Thyroid gland (tissue), 4 donors: ENCODE results near the gene KCNK4.

Experiments
- POLR2A ChIP-seq, 2 donors: fragments of 450-650 bp; IDR thresholded peaks; one replicate each; pipeline ENCODE4 v1.6.1; 2017; ENCODE audit warnings: antibody characterized with exemption in 2 of 2, mild to moderate bottlenecking in 2 of 2, moderate library complexity in 1 of 2
- TF ChIP-seq, protein P1 (sequence below), 6 experiments: fragments of 200-600 bp in 3 of 6; fragments of 450-650 bp in 3 of 6; sonication (generic) in 3 of 6; IDR thresholded peaks; one replicate each; pipeline ENCODE4 v1.5.1; 2016 to 2019; ENCODE audit warnings: antibody characterized with exemption in 6 of 6, mild to moderate bottlenecking in 2 of 6, inconsistent platforms in 1 of 6, moderate library complexity in 1 of 6

- TF ChIP-seq, protein P1, sequence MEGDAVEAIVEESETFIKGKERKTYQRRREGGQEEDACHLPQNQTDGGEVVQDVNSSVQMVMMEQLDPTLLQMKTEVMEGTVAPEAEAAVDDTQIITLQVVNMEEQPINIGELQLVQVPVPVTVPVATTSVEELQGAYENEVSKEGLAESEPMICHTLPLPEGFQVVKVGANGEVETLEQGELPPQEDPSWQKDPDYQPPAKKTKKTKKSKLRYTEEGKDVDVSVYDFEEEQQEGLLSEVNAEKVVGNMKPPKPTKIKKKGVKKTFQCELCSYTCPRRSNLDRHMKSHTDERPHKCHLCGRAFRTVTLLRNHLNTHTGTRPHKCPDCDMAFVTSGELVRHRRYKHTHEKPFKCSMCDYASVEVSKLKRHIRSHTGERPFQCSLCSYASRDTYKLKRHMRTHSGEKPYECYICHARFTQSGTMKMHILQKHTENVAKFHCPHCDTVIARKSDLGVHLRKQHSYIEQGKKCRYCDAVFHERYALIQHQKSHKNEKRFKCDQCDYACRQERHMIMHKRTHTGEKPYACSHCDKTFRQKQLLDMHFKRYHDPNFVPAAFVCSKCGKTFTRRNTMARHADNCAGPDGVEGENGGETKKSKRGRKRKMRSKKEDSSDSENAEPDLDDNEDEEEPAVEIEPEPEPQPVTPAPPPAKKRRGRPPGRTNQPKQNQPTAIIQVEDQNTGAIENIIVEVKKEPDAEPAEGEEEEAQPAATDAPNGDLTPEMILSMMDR (IDR thresholded peaks at IDR 0.05) = no peak
- peak in 1 of 2 donors; percentile 22 for TF ChIP-seq POLR2A (IDR thresholded peaks at IDR 0.05)
Observed at GRCh38 chr11:64267207-64267945, 23.7 kb upstream of the KCNK4 start.
